ENCODE measurements around the gene RAB11FIP3. TPM values are rescaled to one million over a fixed set of nuclear protein-coding genes. Genes with fewer than 3 reads are reported as not detected.

Gene RAB11FIP3
- total and polyA plus RNA-seq, 8 donors, result 28.1 to 64.0 (median 54.0) TPM

GRCh38 chr16:389352-389751, 36.1 kb upstream of the RAB11FIP3 start:
- no peaks in the 10 kb centered on the region for H3K27me3 ChIP-seq
- no peak overlapping the region for H3K27ac ChIP-seq
- peaks cover 0 to 8% of the 10 kb centered on the region in 2 donors for H3K4me1 ChIP-seq
- ATAC-seq (no peak), DNase-seq (no peak)
- no peak for TF ChIP-seq CTCF (IDR thresholded peaks at IDR 0.05)
- H3K36me3 ChIP-seq, result no peaks in the 10 kb centered on the region
- intact Hi-C loops (cut with DNase I), result no loop called here
- H3K9me3 ChIP-seq, result no peaks in the 10 kb centered on the region
- H3K4me3 ChIP-seq, result no peak overlapping the region

- Histone ChIP-seq H3K9me3 (no peaks in the 10 kb centered on the region), H3K4me3 (no peak overlapping the region), H3K27me3 (no peaks in the 10 kb centered on the region), H3K27ac (no peak overlapping the region), H3K4me1 (peaks cover 0 to 16% of the 10 kb centered on the region in 2 donors), H3K36me3 (no peaks in the 10 kb centered on the region)
- ATAC-seq (peak; percentile 81), DNase-seq (peak in 1 of 4 donors; percentile 84)
- intact Hi-C loops (cut with DNase I), result no loop called here
- TF ChIP-seq CTCF (IDR thresholded peaks at IDR 0.05), result peak; percentile 30 to 74
Observed at GRCh38 chr16:391885-392335, 33.5 kb upstream of the RAB11FIP3 start.

- Histone ChIP-seq H3K4me3 (no peak overlapping the region), H3K36me3 (no peaks in the 10 kb centered on the region), H3K4me1 (peaks cover 0 to 16% of the 10 kb centered on the region in 2 donors), H3K27ac (no peak overlapping the region), H3K9me3 (no peaks in the 10 kb centered on the region), H3K27me3 (no peaks in the 10 kb centered on the region)
- intact Hi-C loops (cut with DNase I), result no loop called here
- ATAC-seq (no peak), DNase-seq (no peak)
- TF ChIP-seq CTCF (IDR thresholded peaks at IDR 0.05), result no peak
Observed at GRCh38 chr16:392450-393030, 32.9 kb upstream of the RAB11FIP3 start.

- intact Hi-C loops (cut with DNase I), result no loop called here
- no peaks in the 10 kb centered on the region for H3K9me3 ChIP-seq
- H3K4me1 ChIP-seq, result peaks cover 0 to 37% of the 10 kb centered on the region in 2 donors
- no peak for TF ChIP-seq CTCF (IDR thresholded peaks at IDR 0.05)
- no peaks in the 10 kb centered on the region for H3K36me3 ChIP-seq
- DNase-seq (no peak), ATAC-seq (no peak)
- peak overlapping the region in 1 of 2 donors; percentile 51 for H3K4me3 ChIP-seq
- H3K27ac ChIP-seq, result peak overlapping the region; percentile 48 to 72
- H3K27me3 ChIP-seq, result no peaks in the 10 kb centered on the region
Observed at GRCh38 chr16:396199-396598, 29.2 kb upstream of the RAB11FIP3 start.

- peak; percentile 30 for ATAC-seq
- TF ChIP-seq CTCF (IDR thresholded peaks at IDR 0.05), result no peak
- H3K27ac ChIP-seq, result peak overlapping the region; percentile 48 to 72
Observed at GRCh38 chr16:396605-397004, 28.8 kb upstream of the RAB11FIP3 start.

More at GRCh38 chr16:396605-397004, 28.8 kb upstream of the RAB11FIP3 start:
- intact Hi-C loops (cut with DNase I), result no loop called here
- H3K9me3 ChIP-seq, result no peaks in the 10 kb centered on the region
- peaks cover 0 to 37% of the 10 kb centered on the region in 2 donors for H3K4me1 ChIP-seq
- H3K4me3 ChIP-seq, result peak overlapping the region; percentile 17 to 51
- no peaks in the 10 kb centered on the region for H3K36me3 ChIP-seq
- H3K27me3 ChIP-seq, result no peaks in the 10 kb centered on the region
- DNase-seq, result peak in 1 of 4 donors; percentile 65
